ENCODE measurements around the gene LRRC75A. TPM values are rescaled to one million over a fixed set of nuclear protein-coding genes. Genes with fewer than 3 reads are reported as not detected.

The LRRC75A gene
- total RNA-seq, 1 experiment from 2014 or later = 1.2 TPM

- intact Hi-C loops (cut with micrococcal nuclease; ENCODE audit: unreplicated experiment) = no loop called here
- POLR2A ChIA-PET = no interaction called here
Observed at GRCh38 chr17:16425698-16426659, 66.0 kb downstream of the LRRC75A start.

GRCh38 chr17:16425202-16425601 lies 66.8 kb downstream of the LRRC75A start:
- no peaks in the 10 kb centered on the region for H3K27me3 ChIP-seq (ENCODE audit: control insufficient read depth, insufficient read depth, low read length)
- ChIA-PET POLR2A (no interaction called here), CTCF (no interaction called here)
- H3K36me3 ChIP-seq (ENCODE audit: control insufficient read depth, insufficient read depth, low read length) = no peaks in the 10 kb centered on the region
- intact Hi-C loops (cut with micrococcal nuclease; ENCODE audit: unreplicated experiment) = no loop called here
- DNase-seq (ENCODE audit: low read depth, low spot score) (no peak), ATAC-seq (no peak)
- no TSS peak for BruUV-seq (replicated peaks)
- H3K9me3 ChIP-seq (ENCODE audit: control insufficient read depth, insufficient read depth, low read depth, low read length) = no peaks in the 10 kb centered on the region
- no peak overlapping the region for H3K27ac ChIP-seq (ENCODE audit: low read length)
- H3K4me1 ChIP-seq (ENCODE audit: control insufficient read depth, insufficient read depth, low read length) = no peaks in the 10 kb centered on the region
- H3K4me3 ChIP-seq (ENCODE audit: low read depth in 2 of 2, low read length in 2 of 2) = no peak overlapping the region
- TF ChIP-seq SIN3A (IDR thresholded peaks at IDR 0.05; ENCODE audit: borderline replicate concordance, insufficient read depth, low read depth, low read length) (no peak), POLR2AphosphoS5 (IDR thresholded peaks at IDR 0.05; ENCODE audit: low read depth, low read length) (no peak), TCF7L2 (IDR thresholded peaks at IDR 0.05; ENCODE audit: low read depth, low read length) (no peak)
- TF ChIP-seq, protein P1, sequence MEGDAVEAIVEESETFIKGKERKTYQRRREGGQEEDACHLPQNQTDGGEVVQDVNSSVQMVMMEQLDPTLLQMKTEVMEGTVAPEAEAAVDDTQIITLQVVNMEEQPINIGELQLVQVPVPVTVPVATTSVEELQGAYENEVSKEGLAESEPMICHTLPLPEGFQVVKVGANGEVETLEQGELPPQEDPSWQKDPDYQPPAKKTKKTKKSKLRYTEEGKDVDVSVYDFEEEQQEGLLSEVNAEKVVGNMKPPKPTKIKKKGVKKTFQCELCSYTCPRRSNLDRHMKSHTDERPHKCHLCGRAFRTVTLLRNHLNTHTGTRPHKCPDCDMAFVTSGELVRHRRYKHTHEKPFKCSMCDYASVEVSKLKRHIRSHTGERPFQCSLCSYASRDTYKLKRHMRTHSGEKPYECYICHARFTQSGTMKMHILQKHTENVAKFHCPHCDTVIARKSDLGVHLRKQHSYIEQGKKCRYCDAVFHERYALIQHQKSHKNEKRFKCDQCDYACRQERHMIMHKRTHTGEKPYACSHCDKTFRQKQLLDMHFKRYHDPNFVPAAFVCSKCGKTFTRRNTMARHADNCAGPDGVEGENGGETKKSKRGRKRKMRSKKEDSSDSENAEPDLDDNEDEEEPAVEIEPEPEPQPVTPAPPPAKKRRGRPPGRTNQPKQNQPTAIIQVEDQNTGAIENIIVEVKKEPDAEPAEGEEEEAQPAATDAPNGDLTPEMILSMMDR (IDR thresholded peaks at IDR 0.05) = no peak
- TF ChIP-seq, protein P2, sequence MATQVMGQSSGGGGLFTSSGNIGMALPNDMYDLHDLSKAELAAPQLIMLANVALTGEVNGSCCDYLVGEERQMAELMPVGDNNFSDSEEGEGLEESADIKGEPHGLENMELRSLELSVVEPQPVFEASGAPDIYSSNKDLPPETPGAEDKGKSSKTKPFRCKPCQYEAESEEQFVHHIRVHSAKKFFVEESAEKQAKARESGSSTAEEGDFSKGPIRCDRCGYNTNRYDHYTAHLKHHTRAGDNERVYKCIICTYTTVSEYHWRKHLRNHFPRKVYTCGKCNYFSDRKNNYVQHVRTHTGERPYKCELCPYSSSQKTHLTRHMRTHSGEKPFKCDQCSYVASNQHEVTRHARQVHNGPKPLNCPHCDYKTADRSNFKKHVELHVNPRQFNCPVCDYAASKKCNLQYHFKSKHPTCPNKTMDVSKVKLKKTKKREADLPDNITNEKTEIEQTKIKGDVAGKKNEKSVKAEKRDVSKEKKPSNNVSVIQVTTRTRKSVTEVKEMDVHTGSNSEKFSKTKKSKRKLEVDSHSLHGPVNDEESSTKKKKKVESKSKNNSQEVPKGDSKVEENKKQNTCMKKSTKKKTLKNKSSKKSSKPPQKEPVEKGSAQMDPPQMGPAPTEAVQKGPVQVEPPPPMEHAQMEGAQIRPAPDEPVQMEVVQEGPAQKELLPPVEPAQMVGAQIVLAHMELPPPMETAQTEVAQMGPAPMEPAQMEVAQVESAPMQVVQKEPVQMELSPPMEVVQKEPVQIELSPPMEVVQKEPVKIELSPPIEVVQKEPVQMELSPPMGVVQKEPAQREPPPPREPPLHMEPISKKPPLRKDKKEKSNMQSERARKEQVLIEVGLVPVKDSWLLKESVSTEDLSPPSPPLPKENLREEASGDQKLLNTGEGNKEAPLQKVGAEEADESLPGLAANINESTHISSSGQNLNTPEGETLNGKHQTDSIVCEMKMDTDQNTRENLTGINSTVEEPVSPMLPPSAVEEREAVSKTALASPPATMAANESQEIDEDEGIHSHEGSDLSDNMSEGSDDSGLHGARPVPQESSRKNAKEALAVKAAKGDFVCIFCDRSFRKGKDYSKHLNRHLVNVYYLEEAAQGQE (IDR thresholded peaks at IDR 0.05; ENCODE audit: insufficient read depth in 1 of 2, low read depth in 2 of 2, low read length in 1 of 2) = no peak
- in situ Hi-C loops (cut with HindIII; ENCODE audit: low pct_unique_long_range_greater_than_20kb, low sequenced_read_pairs) = no loop called here

More at GRCh38 chr17:16425698-16426659, 66.0 kb downstream of the LRRC75A start:
- ATAC-seq = no peak
- Histone ChIP-seq H3K9me3 (ENCODE audit: control insufficient read depth, insufficient read depth, low read depth, low read length) (no peaks in the 10 kb centered on the region), H3K4me1 (ENCODE audit: control insufficient read depth, insufficient read depth, low read length) (no peaks in the 10 kb centered on the region), H3K27ac (ENCODE audit: low read length) (no peak overlapping the region), H3K27me3 (ENCODE audit: control insufficient read depth, insufficient read depth, low read length) (no peaks in the 10 kb centered on the region), H3K4me3 (ENCODE audit: low read depth in 2 of 2, low read length in 2 of 2) (no peak overlapping the region), H3K36me3 (ENCODE audit: control insufficient read depth, insufficient read depth, low read length) (no peaks in the 10 kb centered on the region)
- no peak for DNase-seq (ENCODE audit: low read depth, low spot score)
- in situ Hi-C loops (cut with HindIII; ENCODE audit: low pct_unique_long_range_greater_than_20kb, low sequenced_read_pairs) = no loop called here
- BruUV-seq (replicated peaks) = no TSS peak
- CTCF ChIA-PET = interaction anchor here (0.5 kb wide), 1 partner anchor 40 kb away, joined by 4 read pairs; no protein-coding TSS in a partner anchor
- no peak for TF ChIP-seq POLR2AphosphoS5 (IDR thresholded peaks at IDR 0.05; ENCODE audit: low read depth, low read length)
- TF ChIP-seq, protein P1 (IDR thresholded peaks at IDR 0.05) = no peak
- TF ChIP-seq, protein P2 (IDR thresholded peaks at IDR 0.05; ENCODE audit: insufficient read depth in 1 of 2, low read depth in 2 of 2, low read length in 1 of 2) = no peak
- no peak for TF ChIP-seq SIN3A (IDR thresholded peaks at IDR 0.05; ENCODE audit: borderline replicate concordance, insufficient read depth, low read depth, low read length)
- no peak for TF ChIP-seq TCF7L2 (IDR thresholded peaks at IDR 0.05; ENCODE audit: low read depth, low read length)

Measured in Panc1 (cell line).